A549 (cell line): ENCODE measurements around the gene LCE1F. TPM values are rescaled to one million over a fixed set of nuclear protein-coding genes. Genes with fewer than 3 reads are reported as not detected.
A peak's percentile ranks its signal among the peaks of the same experiment; 100 is the strongest.

Experiments used
- ATAC-seq, 2 experiments: fragments of 200-7000 bp in 1 of 2; fragments of >200 bp in 1 of 2; cut with Nextera tagmentation in 1 of 2; cut with Tn5 transposase in 1 of 2; 3 replicates each; pipeline versions ENCODE4 v1.8.0 to v1.9.1; 2018 to 2020; ENCODE audit warnings: mild to moderate bottlenecking in 1 of 2, moderate library complexity in 1 of 2
- CTCF ChIA-PET: fragments of 300-600 bp; sonication (Branson Sonifier 250); formaldehyde crosslinking; extraction: SDS; loops from one replicate; lab custom pipeline; 2021; ENCODE audit warnings: antibody characterized with exemption, inconsistent platforms; lab: Yijun Ruan, JAX
- POLR2A ChIA-PET: fragments of 350-600 bp; formaldehyde crosslinking; extraction: SDS; loops from one replicate; lab custom pipeline; 2021; ENCODE audit warnings: antibody characterized with exemption, inconsistent platforms; lab: Yijun Ruan, JAX
- DNase-seq, 2 experiments: peaks; one replicate each; pipeline versions ENCODE4 v3.0.0 to v3.0.0-alpha.2; 2011 to 2016; ENCODE audit warnings: low read depth in 1 of 2, low spot score in 1 of 2
- FAIRE-seq: peaks from 2 replicates; lab custom pipeline; 2011; peaks lifted over from hg19 to GRCh38; lab: Jason Lieb, UNC
- H3K27ac ChIP-seq, 2 experiments: fragments of >200 bp; sonication (Bioruptor Twin); formaldehyde crosslinking; 3 replicates each; pipeline ENCODE4 v1.5.1; 2016 to 2017
- H3K4me1 ChIP-seq: fragments of >200 bp; sonication (Bioruptor Twin); formaldehyde crosslinking; 3 replicates; pipeline ENCODE4 v1.6.1; 2016
- H3K4me2 ChIP-seq: fragments of >200 bp; sonication (Bioruptor Twin); formaldehyde crosslinking; 3 replicates; pipeline ENCODE4 v1.6.1; 2016
- H3K4me3 ChIP-seq: fragments of >200 bp; sonication (Bioruptor Twin); formaldehyde crosslinking; 3 replicates; pipeline ENCODE4 v1.5.1; 2016
- H3K9me3 ChIP-seq: fragments of >200 bp; sonication (Bioruptor Twin); formaldehyde crosslinking; 3 replicates; pipeline ENCODE4 v1.6.1; 2016
- CEBPB ChIP-seq, 2 experiments: fragments of >200 bp in 1 of 2; sonication (Bioruptor Twin) in 1 of 2; formaldehyde crosslinking in 1 of 2; IDR thresholded peaks; 2 replicates each; pipeline ENCODE4 v1.6.1; 2012 to 2016
- EHF ChIP-seq: fragments of 250-450 bp; sonication (Bioruptor Pico); IDR thresholded peaks from 2 replicates; pipeline ENCODE4 v1.5.0; 2020; ENCODE audit warnings: mild to moderate bottlenecking
- EHMT2 ChIP-seq: fragments of 200-600 bp; sonication (generic); IDR thresholded peaks from 2 replicates; pipeline ENCODE4 v1.6.1; 2016; ENCODE audit warnings: antibody characterized with exemption, low read depth, mild to moderate bottlenecking, moderate library complexity
- HES2 ChIP-seq: fragments of >200 bp; sonication (Bioruptor Twin); formaldehyde crosslinking; IDR thresholded peaks from 2 replicates; pipeline ENCODE4 v1.6.1; 2016
- JUN ChIP-seq, 2 experiments: fragments of >200 bp; sonication (Bioruptor Twin); formaldehyde crosslinking; IDR thresholded peaks; 2 replicates in 1 of 2; 3 replicates in 1 of 2; pipeline ENCODE4 v1.6.1; 2016 to 2017
- MAX ChIP-seq: IDR thresholded peaks from 2 replicates; pipeline ENCODE4 v1.6.1; 2012
- MAZ ChIP-seq: fragments of 150-350 bp; IDR thresholded peaks from 2 replicates; pipeline ENCODE4 v1.6.1; 2014; ENCODE audit warnings: antibody characterized with exemption, low read depth, low read length, borderline replicate concordance
- MYC ChIP-seq: IDR thresholded peaks from 2 replicates; pipeline ENCODE4 v1.6.1; 2012; ENCODE audit warnings: mild to moderate bottlenecking, inconsistent platforms, low read length, improper control_type of control experiment, borderline replicate concordance
- POLR2A ChIP-seq: IDR thresholded peaks from 2 replicates; pipeline ENCODE4 v1.6.1; 2012; ENCODE audit warnings: mild to moderate bottlenecking, low read length
- RAD21 ChIP-seq, 2 experiments: fragments of >200 bp in 1 of 2; sonication (Bioruptor Twin) in 1 of 2; formaldehyde crosslinking in 1 of 2; IDR thresholded peaks in 1 of 2; conservative IDR thresholded peaks in 1 of 2; 2 replicates in 1 of 2; 3 replicates in 1 of 2; pipeline ENCODE4 v1.6.1; 2012 to 2018; ENCODE audit warnings: inconsistent platforms in 1 of 2
- RARB ChIP-seq: fragments of 250-450 bp; sonication (Bioruptor Pico); IDR thresholded peaks from 2 replicates; pipeline ENCODE4 v1.8.0; 2021; ENCODE audit warnings: mild to moderate bottlenecking, moderate library complexity
- REST ChIP-seq: fragments of 200-600 bp; sonication (generic); IDR thresholded peaks from 2 replicates; pipeline ENCODE4 v1.6.1; 2016; ENCODE audit warnings: antibody characterized with exemption, mild to moderate bottlenecking, moderate library complexity
- SMC3 ChIP-seq: fragments of >200 bp; sonication (Bioruptor Twin); formaldehyde crosslinking; IDR thresholded peaks from 3 replicates; pipeline ENCODE4 v1.6.1; 2018; ENCODE audit warnings: inconsistent platforms
- SREBF2 ChIP-seq: fragments of 450-650 bp; IDR thresholded peaks from 2 replicates; pipeline ENCODE4 v1.6.1; 2014; ENCODE audit warnings: mild to moderate bottlenecking, moderate library complexity
- TFCP2L1 ChIP-seq: fragments of 250-450 bp; sonication (Bioruptor Pico); IDR thresholded peaks from 2 replicates; pipeline ENCODE4 v1.5.0; 2021; ENCODE audit warnings: mild to moderate bottlenecking
- TP53 ChIP-seq: fragments of 250-450 bp; sonication (Bioruptor Pico); IDR thresholded peaks from 2 replicates; pipeline ENCODE4 v1.5.0; 2021; ENCODE audit warnings: mild to moderate bottlenecking, moderate library complexity
- ZSCAN20 ChIP-seq: fragments of 250-450 bp; sonication (Bioruptor Pico); IDR thresholded peaks from 2 replicates; pipeline ENCODE4 v1.8.0; 2022; ENCODE audit warnings: mild to moderate bottlenecking, moderate library complexity
- WGBS: methylation state at CpG from one replicate; pipeline ENCODE4 v1.1.6; 2017; ENCODE audit errors: missing lambda C conversion rate; 5-methylcytosine and 5-hydroxymethylcytosine counted together
- polyA plus RNA-seq, 4 experiments: library from polyadenylated mRNA; depleted of rRNA in 3 of 4; stranded (reverse); fragments of >200 nt; fragmentation: RNase III in 1 of 4; extraction: RNeasy Plus Mini Kit Qiagen cat#74134 plus additional on column Dnase treatment in 1 of 4; gene quantifications; 2 replicates in 3 of 4; 3 replicates in 1 of 4; pipeline ENCODE4 v1.2.3, GENCODE V29; 2011 to 2017
- TF ChIP-seq, protein P1 (sequence below): fragments of 450-650 bp; IDR thresholded peaks from 2 replicates; pipeline ENCODE4 v1.6.1; 2014; ENCODE audit warnings: antibody characterized with exemption
- TF ChIP-seq, protein P2 (sequence below): fragments of >200 bp; sonication (Bioruptor Twin); formaldehyde crosslinking; IDR thresholded peaks from 3 replicates; pipeline ENCODE4 v1.5.1; 2016
- TF ChIP-seq, protein P3 (sequence below): fragments of 250-450 bp; sonication (Bioruptor Pico); IDR thresholded peaks from 2 replicates; pipeline ENCODE4 v1.5.0; 2020; ENCODE audit warnings: low read depth, mild to moderate bottlenecking, moderate library complexity

LCE1F gene
- polyA plus RNA-seq, 2 of the 4 experiments (the other 2 are of a cell fraction), result not detected

GRCh38 chr1:152745289-152745704, 29.6 kb upstream of the LCE1F start:
- CTCF ChIA-PET, result interaction anchor here (1.1 to 1.6 kb wide), 2 partner anchors 14 to 126 kb away, joined by 3 to 4 read pairs; no protein-coding TSS in a partner anchor
- H3K4me1 ChIP-seq, result no peaks in the 10 kb centered on the region
- TF ChIP-seq TFCP2L1 (CRISPR knock-in tag) (no peak), MAZ (no peak), RAD21 (conservative IDR thresholded peaks at IDR 0.05 in 1 of 2, IDR thresholded peaks at IDR 0.05 in 1 of 2) (peak in 1 of 2 experiments; percentile 16; a peak in 2 of 5 replicates), CEBPB (IDR thresholded peaks at IDR 0.05) (peak in 1 of 2 experiments; percentile 52; a peak in 1 of 4 replicates), SMC3 (0 out of 3 replicates have a peak, but pooled peaks have one; percentile 6)
- TF ChIP-seq, protein P1, sequence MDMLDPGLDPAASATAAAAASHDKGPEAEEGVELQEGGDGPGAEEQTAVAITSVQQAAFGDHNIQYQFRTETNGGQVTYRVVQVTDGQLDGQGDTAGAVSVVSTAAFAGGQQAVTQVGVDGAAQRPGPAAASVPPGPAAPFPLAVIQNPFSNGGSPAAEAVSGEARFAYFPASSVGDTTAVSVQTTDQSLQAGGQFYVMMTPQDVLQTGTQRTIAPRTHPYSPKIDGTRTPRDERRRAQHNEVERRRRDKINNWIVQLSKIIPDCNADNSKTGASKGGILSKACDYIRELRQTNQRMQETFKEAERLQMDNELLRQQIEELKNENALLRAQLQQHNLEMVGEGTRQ, result peak; percentile 74
- TF ChIP-seq, protein P2, sequence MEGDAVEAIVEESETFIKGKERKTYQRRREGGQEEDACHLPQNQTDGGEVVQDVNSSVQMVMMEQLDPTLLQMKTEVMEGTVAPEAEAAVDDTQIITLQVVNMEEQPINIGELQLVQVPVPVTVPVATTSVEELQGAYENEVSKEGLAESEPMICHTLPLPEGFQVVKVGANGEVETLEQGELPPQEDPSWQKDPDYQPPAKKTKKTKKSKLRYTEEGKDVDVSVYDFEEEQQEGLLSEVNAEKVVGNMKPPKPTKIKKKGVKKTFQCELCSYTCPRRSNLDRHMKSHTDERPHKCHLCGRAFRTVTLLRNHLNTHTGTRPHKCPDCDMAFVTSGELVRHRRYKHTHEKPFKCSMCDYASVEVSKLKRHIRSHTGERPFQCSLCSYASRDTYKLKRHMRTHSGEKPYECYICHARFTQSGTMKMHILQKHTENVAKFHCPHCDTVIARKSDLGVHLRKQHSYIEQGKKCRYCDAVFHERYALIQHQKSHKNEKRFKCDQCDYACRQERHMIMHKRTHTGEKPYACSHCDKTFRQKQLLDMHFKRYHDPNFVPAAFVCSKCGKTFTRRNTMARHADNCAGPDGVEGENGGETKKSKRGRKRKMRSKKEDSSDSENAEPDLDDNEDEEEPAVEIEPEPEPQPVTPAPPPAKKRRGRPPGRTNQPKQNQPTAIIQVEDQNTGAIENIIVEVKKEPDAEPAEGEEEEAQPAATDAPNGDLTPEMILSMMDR, result peak; percentile 35; the same call in 2 of the 3 replicates
- no peak overlapping the region for H3K27ac ChIP-seq
- peak overlapping the region; percentile 59 for H3K4me2 ChIP-seq
- DNase-seq, result peak in 1 of 2 experiments; percentile 31
- no peaks in the 10 kb centered on the region for H3K9me3 ChIP-seq
- POLR2A ChIA-PET, result no interaction called here
- FAIRE-seq, result peak; percentile 28
- peak overlapping the region; percentile 18; the same call in 1 of the 3 replicates for H3K4me3 ChIP-seq
- ATAC-seq, result peak; percentile 62 to 75; a peak in 4 of 6 replicates
- 7% methylated on average over 4 of the region's 4 CpGs for WGBS

- no peak for DNase-seq
- Histone ChIP-seq H3K27ac (no peak overlapping the region), H3K4me1 (no peaks in the 10 kb centered on the region)
- TF ChIP-seq SREBF2 (no peak), MAX (no peak), HES2 (no peak), SMC3 (no peak), JUN (IDR thresholded peaks at IDR 0.05) (no peak), EHF (CRISPR knock-in tag) (no peak), RARB (CRISPR knock-in tag) (no peak), REST (no peak), POLR2A (no peak), MYC (no peak), ZSCAN20 (CRISPR knock-in tag) (no peak), EHMT2 (no peak), TP53 (CRISPR knock-in tag) (no peak)
- TF ChIP-seq, protein P3, sequence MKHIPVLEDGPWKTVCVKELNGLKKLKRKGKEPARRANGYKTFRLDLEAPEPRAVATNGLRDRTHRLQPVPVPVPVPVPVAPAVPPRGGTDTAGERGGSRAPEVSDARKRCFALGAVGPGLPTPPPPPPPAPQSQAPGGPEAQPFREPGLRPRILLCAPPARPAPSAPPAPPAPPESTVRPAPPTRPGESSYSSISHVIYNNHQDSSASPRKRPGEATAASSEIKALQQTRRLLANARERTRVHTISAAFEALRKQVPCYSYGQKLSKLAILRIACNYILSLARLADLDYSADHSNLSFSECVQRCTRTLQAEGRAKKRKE (CRISPR knock-in tag), result no peak
- TF ChIP-seq, protein P2, result no peak
- TF ChIP-seq, protein P1, result no peak
- TF ChIP-seq, all 56 proteins: peak for 0
- CTCF ChIA-PET, result interaction anchor here (1.1 kb wide), 1 partner anchor 126 kb away, joined by 3 read pairs; no protein-coding TSS in a partner anchor
- H3K4me3 ChIP-seq, result no peak overlapping the region; the same call in 2 of the 3 replicates
- ATAC-seq (peak in 1 of 2 experiments; percentile 8; a peak in 1 of 6 replicates), FAIRE-seq (no peak)
- H3K4me2 ChIP-seq, result peak overlapping the region; percentile 59
- POLR2A ChIA-PET, result no interaction called here
- no peaks in the 10 kb centered on the region for H3K9me3 ChIP-seq
- 64% methylated on average over 6 of the region's 6 CpGs for WGBS
These were observed 29.0 kb upstream of the LCE1F start for GRCh38 chr1:152745765-152746444.
